ENCODE measurements around the gene SGCG. TPM values are rescaled to one million over a fixed set of nuclear protein-coding genes. Genes with fewer than 3 reads are reported as not detected.

SGCG gene
- total RNA-seq, 1 donor from 2014 or later = 5.6 TPM

DNA sequence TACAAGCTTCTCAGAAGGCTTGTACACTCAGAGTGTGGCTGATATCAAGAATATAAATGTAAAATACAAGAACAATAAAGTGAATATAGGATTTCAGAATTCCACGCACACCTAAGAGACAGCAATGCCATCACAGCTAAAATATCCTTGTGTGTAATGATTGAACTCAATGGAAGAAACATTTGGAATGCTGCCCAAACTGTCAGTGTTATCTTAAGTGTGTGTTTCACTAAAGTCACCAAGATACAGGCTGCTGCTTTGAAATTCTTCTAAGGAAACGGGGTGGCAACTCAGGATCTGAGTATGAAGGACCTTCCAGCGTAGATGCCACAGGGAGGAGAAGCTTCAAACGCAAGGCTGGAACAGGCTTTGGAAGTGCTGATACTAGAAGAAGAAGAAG, 86.8 kb downstream of the SGCG start:
- Mint-ChIP-seq H3K27ac (no peak overlapping the region), H3K36me3 (peaks cover 3% of the 10 kb centered on the region), H3K4me1 (ENCODE audit: unreplicated experiment) (no peaks in the 10 kb centered on the region), H3K27me3 (no peaks in the 10 kb centered on the region), H3K9me3 (peaks cover 5% of the 10 kb centered on the region), H3K4me3 (no peak overlapping the region)
- no peak for DNase-seq (ENCODE audit: extremely low spot score, unreplicated experiment)
- TF ChIP-seq, protein P1, sequence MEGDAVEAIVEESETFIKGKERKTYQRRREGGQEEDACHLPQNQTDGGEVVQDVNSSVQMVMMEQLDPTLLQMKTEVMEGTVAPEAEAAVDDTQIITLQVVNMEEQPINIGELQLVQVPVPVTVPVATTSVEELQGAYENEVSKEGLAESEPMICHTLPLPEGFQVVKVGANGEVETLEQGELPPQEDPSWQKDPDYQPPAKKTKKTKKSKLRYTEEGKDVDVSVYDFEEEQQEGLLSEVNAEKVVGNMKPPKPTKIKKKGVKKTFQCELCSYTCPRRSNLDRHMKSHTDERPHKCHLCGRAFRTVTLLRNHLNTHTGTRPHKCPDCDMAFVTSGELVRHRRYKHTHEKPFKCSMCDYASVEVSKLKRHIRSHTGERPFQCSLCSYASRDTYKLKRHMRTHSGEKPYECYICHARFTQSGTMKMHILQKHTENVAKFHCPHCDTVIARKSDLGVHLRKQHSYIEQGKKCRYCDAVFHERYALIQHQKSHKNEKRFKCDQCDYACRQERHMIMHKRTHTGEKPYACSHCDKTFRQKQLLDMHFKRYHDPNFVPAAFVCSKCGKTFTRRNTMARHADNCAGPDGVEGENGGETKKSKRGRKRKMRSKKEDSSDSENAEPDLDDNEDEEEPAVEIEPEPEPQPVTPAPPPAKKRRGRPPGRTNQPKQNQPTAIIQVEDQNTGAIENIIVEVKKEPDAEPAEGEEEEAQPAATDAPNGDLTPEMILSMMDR (conservative IDR thresholded peaks at IDR 0.05) = no peak

DNA sequence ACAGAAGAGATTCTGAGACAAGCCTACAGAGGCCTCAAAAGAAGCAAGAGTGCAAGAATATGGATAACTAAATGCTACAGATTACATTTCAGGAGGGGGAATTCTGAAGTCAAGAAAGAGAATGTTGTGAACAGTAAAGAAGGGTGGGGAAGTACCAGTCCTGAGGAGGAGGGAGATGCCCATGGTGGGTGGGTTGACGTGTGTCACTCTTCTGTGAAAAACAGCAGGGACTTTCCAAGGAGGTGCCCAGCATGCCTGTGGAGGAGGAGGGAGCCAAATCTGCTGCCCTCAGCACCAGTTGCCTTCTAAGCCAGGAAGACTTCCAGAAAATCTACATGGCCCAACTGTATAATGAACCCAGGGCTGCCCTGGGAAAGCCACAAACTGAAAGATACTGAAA, 87.7 kb downstream of the SGCG start:
- H3K9me3 Mint-ChIP-seq = peaks cover 5% of the 10 kb centered on the region
- no peaks in the 10 kb centered on the region for H3K4me1 Mint-ChIP-seq (ENCODE audit: unreplicated experiment)
- TF ChIP-seq, protein P1 (conservative IDR thresholded peaks at IDR 0.05) = no peak
- H3K27me3 Mint-ChIP-seq = no peaks in the 10 kb centered on the region
- no peak overlapping the region for H3K4me3 Mint-ChIP-seq
- DNase-seq (ENCODE audit: extremely low spot score, unreplicated experiment) = no peak
- peaks cover 3% of the 10 kb centered on the region for H3K36me3 Mint-ChIP-seq
- H3K27ac Mint-ChIP-seq = no peak overlapping the region

DNA sequence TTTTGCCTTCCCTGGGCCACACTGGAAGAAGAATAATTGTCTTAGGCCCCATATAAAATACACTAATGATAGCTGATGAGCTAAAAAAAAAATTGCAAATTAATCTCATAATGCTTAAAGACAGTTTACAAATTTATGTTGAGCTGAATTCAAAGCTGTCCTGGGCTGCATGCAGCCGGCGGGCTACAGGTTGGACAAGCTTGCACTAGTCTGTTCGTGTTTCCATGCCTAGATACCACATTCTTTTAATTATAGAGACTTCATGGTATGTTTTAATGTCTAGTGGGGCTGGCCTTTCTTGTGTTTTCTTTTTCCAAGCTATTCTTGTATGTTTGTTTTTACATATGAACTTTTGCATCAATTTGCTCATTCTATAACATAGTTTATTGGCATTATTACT, 90.6 kb downstream of the SGCG start:
- Mint-ChIP-seq H3K36me3 (no peaks in the 10 kb centered on the region), H3K27ac (no peak overlapping the region), H3K27me3 (no peaks in the 10 kb centered on the region), H3K4me3 (no peak overlapping the region), H3K4me1 (ENCODE audit: unreplicated experiment) (no peaks in the 10 kb centered on the region), H3K9me3 (no peaks in the 10 kb centered on the region)
- TF ChIP-seq, protein P1 (conservative IDR thresholded peaks at IDR 0.05) = no peak
- no peak for DNase-seq (ENCODE audit: extremely low spot score, unreplicated experiment)

DNA sequence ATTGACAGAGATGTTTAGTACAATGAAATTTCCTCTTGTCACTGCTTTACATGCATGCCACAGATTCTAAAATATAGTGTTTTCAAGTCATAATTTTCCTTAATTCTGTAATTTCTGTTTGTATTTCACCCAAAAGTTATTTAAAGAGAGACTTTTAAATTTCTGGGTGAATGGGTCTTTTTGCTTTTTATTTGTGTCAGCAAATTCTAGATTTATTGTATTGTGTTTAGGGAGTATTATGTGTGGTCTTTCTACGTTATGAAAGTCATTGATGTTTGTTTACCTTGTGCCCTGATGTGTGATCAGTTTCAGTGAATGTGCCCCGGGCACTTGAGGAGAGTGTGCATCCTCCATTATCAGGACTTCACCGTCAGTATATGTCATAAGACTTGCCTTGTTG, 92.7 kb downstream of the SGCG start:
- Mint-ChIP-seq H3K36me3 (no peaks in the 10 kb centered on the region), H3K4me1 (ENCODE audit: unreplicated experiment) (no peaks in the 10 kb centered on the region), H3K9me3 (no peaks in the 10 kb centered on the region), H3K4me3 (no peak overlapping the region), H3K27ac (no peak overlapping the region), H3K27me3 (no peaks in the 10 kb centered on the region)
- DNase-seq (ENCODE audit: extremely low spot score, unreplicated experiment) = no peak
- TF ChIP-seq, protein P1 (conservative IDR thresholded peaks at IDR 0.05) = no peak

DNA sequence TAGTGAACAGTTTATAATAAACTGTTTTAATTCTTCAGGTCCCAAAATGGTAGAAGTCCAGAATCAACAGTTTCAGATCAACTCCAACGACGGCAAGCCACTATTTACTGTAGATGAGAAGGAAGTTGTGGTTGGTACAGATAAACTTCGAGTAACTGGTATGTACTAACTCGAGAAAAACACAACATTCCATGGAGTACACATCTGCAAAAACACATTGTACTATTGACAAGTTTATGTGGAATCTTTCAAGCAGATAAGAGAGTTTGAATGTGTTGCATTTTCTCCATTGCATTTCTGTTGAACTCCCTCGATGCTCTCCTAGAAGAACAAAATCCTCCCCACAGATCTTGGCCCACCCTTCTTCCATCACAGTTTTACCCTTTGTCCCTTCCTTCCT, 98.5 kb downstream of the SGCG start:
- no peak overlapping the region for H3K27ac Mint-ChIP-seq
- H3K4me3 Mint-ChIP-seq = no peak overlapping the region
- TF ChIP-seq, protein P1 (conservative IDR thresholded peaks at IDR 0.05) = no peak
- peaks cover 5% of the 10 kb centered on the region for H3K9me3 Mint-ChIP-seq
- no peak for DNase-seq (ENCODE audit: extremely low spot score, unreplicated experiment)
- H3K27me3 Mint-ChIP-seq = no peaks in the 10 kb centered on the region
- no peaks in the 10 kb centered on the region for H3K4me1 Mint-ChIP-seq (ENCODE audit: unreplicated experiment)
- H3K36me3 Mint-ChIP-seq = peaks cover 18% of the 10 kb centered on the region

DNA sequence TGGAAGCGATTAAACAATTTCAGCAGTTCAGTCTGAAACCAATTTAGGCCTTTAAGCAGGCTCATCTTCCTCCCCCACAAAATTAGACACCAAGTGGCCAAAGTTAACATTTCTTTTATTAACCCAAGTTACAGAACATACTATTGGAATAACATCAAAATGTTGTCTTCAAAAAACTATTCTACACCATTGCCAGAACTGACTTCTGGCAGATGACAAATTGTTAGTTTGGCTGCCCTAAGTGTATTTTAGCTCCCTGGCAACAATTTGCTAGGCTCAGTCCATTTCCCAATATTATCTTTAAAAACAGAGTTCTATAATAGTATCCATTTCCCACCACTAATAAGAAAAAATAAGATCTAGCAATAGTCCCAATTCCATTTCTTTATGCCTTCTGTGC, 107.8 kb downstream of the SGCG start:
- no peak for DNase-seq (ENCODE audit: extremely low spot score, unreplicated experiment)
- no peaks in the 10 kb centered on the region for H3K9me3 Mint-ChIP-seq
- no peak overlapping the region for H3K4me3 Mint-ChIP-seq
- H3K27me3 Mint-ChIP-seq = no peaks in the 10 kb centered on the region
- peaks cover 4% of the 10 kb centered on the region for H3K36me3 Mint-ChIP-seq
- TF ChIP-seq, protein P1 (conservative IDR thresholded peaks at IDR 0.05) = no peak
- H3K27ac Mint-ChIP-seq = no peak overlapping the region
- H3K4me1 Mint-ChIP-seq (ENCODE audit: unreplicated experiment) = no peaks in the 10 kb centered on the region

Measured in type B pancreatic cell (in vitro differentiated cells).